Renal cortical epithelial cell (primary cell): ENCODE data around the gene PANK3. TPM values are rescaled to one million over a fixed set of nuclear protein-coding genes. Genes with fewer than 3 reads are reported as not detected.
"Not testable (repeated sequence)": the region's sequence is repeated elsewhere in the genome, so short reads cannot be mapped to it uniquely, and the experiment has no call there.

ENCODE experiments used
- DNase-seq: peaks from one replicate; pipeline ENCODE4 v3.0.0-alpha.2; 2011; ENCODE audit warnings: low read depth
- total RNA-seq: library from RNA; depleted of rRNA; stranded (reverse); fragments of >200 nt; gene quantifications from 2 replicates; pipeline ENCODE4 v1.2.3, GENCODE V29; 2014

PANK3 gene
- total RNA-seq, 1 donor from 2014 or later: 62.7 TPM

- DNase-seq: peak; percentile 91
Observed at GRCh38 chr5:168592014-168592368, 12.8 kb upstream of the PANK3 start.

GRCh38 chr5:168591302-168592013 lies 12.3 kb upstream of the PANK3 start:
- no peak for DNase-seq

- no peak for DNase-seq
Observed at GRCh38 chr5:168590666-168591065, 11.5 kb upstream of the PANK3 start.

- DNase-seq: no peak
Observed at GRCh38 chr5:168587987-168588386, 8.8 kb upstream of the PANK3 start.

GRCh38 chr5:168585119-168585856 lies 6.1 kb upstream of the PANK3 start:
- no peak for DNase-seq

GRCh38 chr5:168583742-168584482 lies 4.7 kb upstream of the PANK3 start:
- no peak for DNase-seq

GRCh38 chr5:168580814-168581469 lies 1.8 kb upstream of the PANK3 start:
- DNase-seq: not testable (repeated sequence)

- DNase-seq: no peak
Observed at GRCh38 chr5:168580227-168580508, 1.0 kb upstream of the PANK3 start.

- DNase-seq: peak; percentile 98
Observed at GRCh38 chr5:168579488-168580226, 489 bp upstream of the PANK3 start.

- DNase-seq: peak; percentile 59
Observed at GRCh38 chr5:168578006-168578405, 1.2 kb downstream of the PANK3 start.

GRCh38 chr5:168575391-168576372 lies 3.5 kb downstream of the PANK3 start:
- DNase-seq: no peak

GRCh38 chr5:168574156-168574555 lies 5.0 kb downstream of the PANK3 start:
- not testable (repeated sequence) for DNase-seq

GRCh38 chr5:168573663-168574062 lies 5.5 kb downstream of the PANK3 start:
- DNase-seq: not testable (repeated sequence)

- no peak for DNase-seq
Observed at GRCh38 chr5:168570490-168571328, 8.5 kb downstream of the PANK3 start.

- no peak for DNase-seq
Observed at GRCh38 chr5:168568738-168569137, 10.4 kb downstream of the PANK3 start.

GRCh38 chr5:168563959-168564358 lies 15.2 kb downstream of the PANK3 start:
- DNase-seq: no peak

GRCh38 chr5:168562279-168562678 lies 16.9 kb downstream of the PANK3 start:
- DNase-seq: no peak

- DNase-seq: no peak
Observed at GRCh38 chr5:168557389-168557788, 21.8 kb downstream of the PANK3 start.

GRCh38 chr5:168553377-168554130 lies 25.6 kb downstream of the PANK3 start:
- no peak for DNase-seq
